ENCODE data around the gene SORCS1. TPM values are rescaled to one million over a fixed set of nuclear protein-coding genes. Genes with fewer than 3 reads are reported as not detected.

Gene SORCS1
- total RNA-seq, 1 experiment from 2014 or later = not detected

DNA sequence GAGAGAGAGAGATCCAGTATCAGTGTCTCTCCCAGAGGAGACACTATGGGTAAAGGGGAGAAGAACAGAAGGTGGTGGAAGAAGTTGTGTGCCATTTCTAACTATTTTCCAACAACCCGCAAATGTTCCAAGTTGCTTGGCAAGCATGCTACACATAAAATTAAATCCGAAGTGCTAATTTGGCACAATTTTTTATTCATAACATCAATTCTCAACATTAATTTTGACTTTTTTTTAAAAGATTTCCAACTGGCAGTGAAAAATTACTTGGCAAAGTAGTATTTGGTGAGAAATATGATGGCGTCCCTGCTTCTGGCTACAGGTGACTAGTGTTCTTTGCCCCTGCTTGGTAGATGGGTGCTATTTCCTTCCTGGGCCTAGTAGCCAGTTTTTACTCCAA lies 622.0 kb downstream of the SORCS1 start:
- DNase-seq = no peak
- Histone ChIP-seq H3K4me2 (no peak overlapping the region), H3K9me2 (ENCODE audit: insufficient read depth) (no peaks in the 10 kb centered on the region), H4K20me1 (ENCODE audit: insufficient read depth) (no peaks in the 10 kb centered on the region), H3F3A (ENCODE audit: insufficient read depth, low read depth) (no peaks in the 10 kb centered on the region), H3K4me1 (replicated peaks; ENCODE audit: insufficient read depth) (no peaks in the 10 kb centered on the region), H2AFZ (no peak overlapping the region), H3K79me2 (ENCODE audit: low read depth) (no peaks in the 10 kb centered on the region), H3K9me3 (ENCODE audit: insufficient read depth, low read depth) (no peaks in the 10 kb centered on the region), H3K36me3 (ENCODE audit: low read depth) (no peaks in the 10 kb centered on the region), H3K27ac (no peak overlapping the region), H3K4me3 (no peak overlapping the region), H3K27me3 (ENCODE audit: insufficient read depth, low read depth) (no peaks in the 10 kb centered on the region)
- intact Hi-C loops (cut with micrococcal nuclease; ENCODE audit: unreplicated experiment) = no loop called here
- no TSS peak for BruUV-seq (replicated peaks)
- CTCF ChIA-PET = no interaction called here
- POLR2A ChIA-PET (ENCODE audit: unreplicated experiment) = no interaction called here
- no peak for TF ChIP-seq EZH2 (IDR thresholded peaks at IDR 0.05; ENCODE audit: low read depth)

DNA sequence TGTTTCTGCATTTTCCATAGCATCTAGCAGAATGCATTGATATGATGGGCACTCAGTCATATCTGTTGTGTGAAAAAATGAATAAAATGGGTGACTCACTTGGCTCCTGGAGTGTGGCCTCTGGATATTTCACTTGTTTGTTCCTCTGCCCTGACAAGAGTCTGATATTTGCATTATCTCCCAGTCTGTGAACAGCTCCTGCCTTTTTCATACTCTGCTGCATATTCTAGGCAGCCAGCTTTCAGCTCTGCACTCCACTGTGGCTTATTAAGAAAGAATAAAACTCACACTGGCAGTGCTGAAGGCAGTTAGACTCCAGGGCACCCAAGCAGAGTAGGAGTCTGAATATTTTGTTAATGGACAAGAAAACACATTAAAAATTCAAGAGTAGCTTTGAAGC lies 623.9 kb downstream of the SORCS1 start:
- CTCF ChIA-PET = no interaction called here
- H3K9me3 ChIP-seq (ENCODE audit: insufficient read depth, low read depth) = no peaks in the 10 kb centered on the region
- intact Hi-C loops (cut with micrococcal nuclease; ENCODE audit: unreplicated experiment) = no loop called here
- H3F3A ChIP-seq (ENCODE audit: insufficient read depth, low read depth) = no peaks in the 10 kb centered on the region
- no peaks in the 10 kb centered on the region for H3K36me3 ChIP-seq (ENCODE audit: low read depth)
- no TSS peak for BruUV-seq (replicated peaks)
- no peaks in the 10 kb centered on the region for H4K20me1 ChIP-seq (ENCODE audit: insufficient read depth)
- no peak overlapping the region for H2AFZ ChIP-seq
- no peaks in the 10 kb centered on the region for H3K9me2 ChIP-seq (ENCODE audit: insufficient read depth)
- DNase-seq = no peak
- no peak overlapping the region for H3K4me2 ChIP-seq
- no peak overlapping the region for H3K4me3 ChIP-seq
- no peak overlapping the region for H3K27ac ChIP-seq
- no peaks in the 10 kb centered on the region for H3K4me1 ChIP-seq (replicated peaks; ENCODE audit: insufficient read depth)
- no peaks in the 10 kb centered on the region for H3K79me2 ChIP-seq (ENCODE audit: low read depth)
- POLR2A ChIA-PET (ENCODE audit: unreplicated experiment) = no interaction called here
- no peaks in the 10 kb centered on the region for H3K27me3 ChIP-seq (ENCODE audit: insufficient read depth, low read depth)
- TF ChIP-seq EZH2 (IDR thresholded peaks at IDR 0.05; ENCODE audit: low read depth) = no peak
- TF ChIP-seq, protein P1, sequence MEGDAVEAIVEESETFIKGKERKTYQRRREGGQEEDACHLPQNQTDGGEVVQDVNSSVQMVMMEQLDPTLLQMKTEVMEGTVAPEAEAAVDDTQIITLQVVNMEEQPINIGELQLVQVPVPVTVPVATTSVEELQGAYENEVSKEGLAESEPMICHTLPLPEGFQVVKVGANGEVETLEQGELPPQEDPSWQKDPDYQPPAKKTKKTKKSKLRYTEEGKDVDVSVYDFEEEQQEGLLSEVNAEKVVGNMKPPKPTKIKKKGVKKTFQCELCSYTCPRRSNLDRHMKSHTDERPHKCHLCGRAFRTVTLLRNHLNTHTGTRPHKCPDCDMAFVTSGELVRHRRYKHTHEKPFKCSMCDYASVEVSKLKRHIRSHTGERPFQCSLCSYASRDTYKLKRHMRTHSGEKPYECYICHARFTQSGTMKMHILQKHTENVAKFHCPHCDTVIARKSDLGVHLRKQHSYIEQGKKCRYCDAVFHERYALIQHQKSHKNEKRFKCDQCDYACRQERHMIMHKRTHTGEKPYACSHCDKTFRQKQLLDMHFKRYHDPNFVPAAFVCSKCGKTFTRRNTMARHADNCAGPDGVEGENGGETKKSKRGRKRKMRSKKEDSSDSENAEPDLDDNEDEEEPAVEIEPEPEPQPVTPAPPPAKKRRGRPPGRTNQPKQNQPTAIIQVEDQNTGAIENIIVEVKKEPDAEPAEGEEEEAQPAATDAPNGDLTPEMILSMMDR (conservative IDR thresholded peaks at IDR 0.05) = no peak

DNA sequence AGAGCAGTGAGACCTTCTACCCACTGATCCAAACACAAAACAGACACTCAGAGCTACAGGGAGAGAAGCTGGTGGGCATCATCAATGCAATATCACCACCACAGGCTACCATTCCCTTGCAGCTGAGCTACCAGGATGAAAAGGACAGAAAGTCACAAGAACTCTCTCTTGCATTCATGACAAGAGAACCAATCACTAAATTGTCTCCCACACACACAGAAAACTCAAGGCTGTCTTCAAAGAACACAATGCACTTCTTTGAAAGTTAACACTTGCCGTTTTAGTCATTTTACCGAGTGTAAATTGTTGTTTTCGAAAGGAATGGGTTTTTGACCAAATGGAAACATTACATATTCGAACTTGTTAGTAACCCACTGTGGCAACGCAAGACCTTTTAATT lies 626.6 kb downstream of the SORCS1 start:
- no peaks in the 10 kb centered on the region for H3K9me3 ChIP-seq (ENCODE audit: insufficient read depth, low read depth)
- no peak for DNase-seq
- H3F3A ChIP-seq (ENCODE audit: insufficient read depth, low read depth) = no peaks in the 10 kb centered on the region
- H3K4me3 ChIP-seq = no peak overlapping the region
- H3K4me2 ChIP-seq = no peak overlapping the region
- TF ChIP-seq, protein P1 (conservative IDR thresholded peaks at IDR 0.05) = no peak
- no peak for TF ChIP-seq EZH2 (IDR thresholded peaks at IDR 0.05; ENCODE audit: low read depth)
- ChIA-PET CTCF (no interaction called here), POLR2A (ENCODE audit: unreplicated experiment) (no interaction called here)
- H3K4me1 ChIP-seq (replicated peaks; ENCODE audit: insufficient read depth) = no peaks in the 10 kb centered on the region
- no peaks in the 10 kb centered on the region for H4K20me1 ChIP-seq (ENCODE audit: insufficient read depth)
- no peak overlapping the region for H3K27ac ChIP-seq
- no TSS peak for BruUV-seq (replicated peaks)
- H2AFZ ChIP-seq = no peak overlapping the region
- H3K9me2 ChIP-seq (ENCODE audit: insufficient read depth) = no peaks in the 10 kb centered on the region
- H3K79me2 ChIP-seq (ENCODE audit: low read depth) = no peaks in the 10 kb centered on the region
- H3K36me3 ChIP-seq (ENCODE audit: low read depth) = no peaks in the 10 kb centered on the region
- no peaks in the 10 kb centered on the region for H3K27me3 ChIP-seq (ENCODE audit: insufficient read depth, low read depth)
- intact Hi-C loops (cut with micrococcal nuclease; ENCODE audit: unreplicated experiment) = no loop called here

DNA sequence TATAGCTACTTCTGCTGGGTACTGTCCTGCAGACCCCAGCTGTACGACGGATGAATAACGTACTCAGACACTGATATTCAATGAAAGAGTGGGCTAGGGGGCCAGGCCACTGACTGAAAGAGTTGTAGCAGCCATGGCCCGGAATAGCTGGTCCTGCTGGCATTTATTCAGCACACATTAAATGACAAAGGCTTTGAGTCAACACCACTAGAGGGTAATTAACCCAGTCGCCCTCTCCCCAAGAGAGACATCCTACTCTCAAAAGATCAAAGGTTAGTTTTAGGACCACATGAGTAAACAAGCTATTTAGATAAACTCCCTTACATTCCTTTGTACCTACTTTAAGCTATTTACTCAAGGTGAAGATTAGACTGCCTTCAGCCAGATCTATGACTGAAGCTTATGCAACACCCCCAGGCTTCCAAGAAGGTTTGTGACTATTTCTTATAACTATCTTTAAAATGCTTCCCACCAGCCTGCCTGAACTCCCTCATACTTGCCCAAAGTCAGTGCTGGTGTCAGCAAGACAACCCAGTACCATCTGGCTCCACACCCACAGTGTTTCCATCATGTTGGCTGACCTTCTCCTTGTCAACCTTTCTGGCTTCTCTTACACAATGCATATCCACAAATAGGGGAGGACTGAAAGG lies 629.1 kb downstream of the SORCS1 start:
- intact Hi-C loops (cut with micrococcal nuclease; ENCODE audit: unreplicated experiment) = no loop called here
- Histone ChIP-seq H3K9me3 (ENCODE audit: insufficient read depth, low read depth) (no peaks in the 10 kb centered on the region), H3K27me3 (ENCODE audit: insufficient read depth, low read depth) (no peaks in the 10 kb centered on the region), H3K27ac (no peak overlapping the region), H3K4me1 (replicated peaks; ENCODE audit: insufficient read depth) (no peaks in the 10 kb centered on the region), H3K4me3 (no peak overlapping the region), H3K36me3 (ENCODE audit: low read depth) (no peaks in the 10 kb centered on the region), H2AFZ (no peak overlapping the region), H3F3A (ENCODE audit: insufficient read depth, low read depth) (no peaks in the 10 kb centered on the region), H3K4me2 (no peak overlapping the region), H3K9me2 (ENCODE audit: insufficient read depth) (no peaks in the 10 kb centered on the region), H3K79me2 (ENCODE audit: low read depth) (no peaks in the 10 kb centered on the region), H4K20me1 (ENCODE audit: insufficient read depth) (no peaks in the 10 kb centered on the region)
- no peak for DNase-seq
- CTCF ChIA-PET = no interaction called here
- POLR2A ChIA-PET (ENCODE audit: unreplicated experiment) = no interaction called here
- no peak for TF ChIP-seq EZH2 (IDR thresholded peaks at IDR 0.05; ENCODE audit: low read depth)
- TF ChIP-seq, protein P1 (conservative IDR thresholded peaks at IDR 0.05) = no peak
- no TSS peak for BruUV-seq (replicated peaks)

Measured in PC-9 (cell line).